Urinary bladder (tissue), 4 donors: Measurements from ENCODE around the gene BAX. TPM values are rescaled to one million over a fixed set of nuclear protein-coding genes. Genes with fewer than 3 reads are reported as not detected.
A peak's percentile ranks its signal among the peaks of the same experiment; 100 is the strongest.

Source experiments
- DNase-seq: peaks from one replicate; pipeline ENCODE4 v3.0.0-alpha.2; 2015; ENCODE audit errors: extremely low spot score
- H3K27ac ChIP-seq: one replicate; pipeline ENCODE4 v1.5.1; 2013; ENCODE audit warnings: low read depth, mild to moderate bottlenecking, moderate library complexity
- H3K36me3 ChIP-seq: one replicate; pipeline ENCODE4 v1.6.1; 2013; ENCODE audit warnings: mild to moderate bottlenecking, moderate library complexity; ENCODE audit not compliant: insufficient read depth
- H3K4me1 ChIP-seq: one replicate; pipeline ENCODE4 v1.6.1; 2013; ENCODE audit warnings: mild to moderate bottlenecking, moderate library complexity; ENCODE audit not compliant: insufficient read depth
- H3K4me3 ChIP-seq: one replicate; pipeline ENCODE4 v1.5.1; 2013; ENCODE audit warnings: low read depth, low read length
- WGBS: extraction: QIAGEN DNeasy Blood & Tissue Kit; methylation state at CpG from one replicate; pipeline ENCODE4 v1.1.7; 2013; 5-methylcytosine and 5-hydroxymethylcytosine counted together
- polyA plus RNA-seq: library from polyadenylated mRNA; stranded (reverse); fragments of 200-250 nt; gene quantifications from one replicate; pipeline ENCODE4 v1.2.3, GENCODE V29; 2013
- total RNA-seq: library from RNA; depleted of rRNA; stranded (reverse); fragments of >200 nt; gene quantifications from one replicate; pipeline ENCODE4 v1.2.3, GENCODE V29; 2014
- donor health status: healthy with polysubstance abuse.
- donor health status: healthy.

Gene BAX
- total and polyA plus RNA-seq, 2 donors = 13.1 to 73.0 TPM

- Histone ChIP-seq H3K36me3 (no peaks in the 10 kb centered on the region), H3K4me3 (no peak overlapping the region), H3K27ac (peak overlapping the region; percentile 44), H3K4me1 (peaks cover 5% of the 10 kb centered on the region)
- 84% methylated on average over 12 of the region's 12 CpGs for WGBS
- DNase-seq = no peak
Observed at GRCh38 chr19:48961673-48962028, 7.0 kb downstream of the BAX start.

GRCh38 chr19:48962029-48962848 lies 7.6 kb downstream of the BAX start:
- Histone ChIP-seq H3K4me3 (no peak overlapping the region), H3K36me3 (no peaks in the 10 kb centered on the region), H3K4me1 (peaks cover 5% of the 10 kb centered on the region), H3K27ac (peak overlapping the region; percentile 80)
- 64% methylated on average over 22 of the region's 22 CpGs for WGBS
- DNase-seq = no peak

DNA sequence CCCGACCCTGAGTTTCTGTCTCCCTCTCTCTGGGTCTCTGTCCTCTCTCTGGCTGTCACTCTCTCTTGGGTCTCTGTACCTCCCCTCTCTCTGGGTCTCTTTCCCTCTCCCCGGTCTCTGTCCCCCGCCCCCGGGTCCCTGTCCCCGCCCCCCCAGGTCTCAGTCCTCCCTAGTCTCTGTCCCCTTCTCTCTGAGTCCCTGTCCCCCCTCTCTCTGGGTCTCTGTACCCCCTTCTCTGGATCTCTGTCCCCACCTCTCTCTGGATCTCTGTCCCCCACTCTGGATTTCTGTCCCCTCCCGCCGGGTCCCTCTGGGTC lies 8.1 kb downstream of the BAX start:
- 62% methylated on average over 7 of the region's 7 CpGs for WGBS
- no peaks in the 10 kb centered on the region for H3K36me3 ChIP-seq
- H3K27ac ChIP-seq = peak overlapping the region; percentile 80
- H3K4me3 ChIP-seq = no peak overlapping the region
- no peak for DNase-seq
- peaks cover 5% of the 10 kb centered on the region for H3K4me1 ChIP-seq

DNA sequence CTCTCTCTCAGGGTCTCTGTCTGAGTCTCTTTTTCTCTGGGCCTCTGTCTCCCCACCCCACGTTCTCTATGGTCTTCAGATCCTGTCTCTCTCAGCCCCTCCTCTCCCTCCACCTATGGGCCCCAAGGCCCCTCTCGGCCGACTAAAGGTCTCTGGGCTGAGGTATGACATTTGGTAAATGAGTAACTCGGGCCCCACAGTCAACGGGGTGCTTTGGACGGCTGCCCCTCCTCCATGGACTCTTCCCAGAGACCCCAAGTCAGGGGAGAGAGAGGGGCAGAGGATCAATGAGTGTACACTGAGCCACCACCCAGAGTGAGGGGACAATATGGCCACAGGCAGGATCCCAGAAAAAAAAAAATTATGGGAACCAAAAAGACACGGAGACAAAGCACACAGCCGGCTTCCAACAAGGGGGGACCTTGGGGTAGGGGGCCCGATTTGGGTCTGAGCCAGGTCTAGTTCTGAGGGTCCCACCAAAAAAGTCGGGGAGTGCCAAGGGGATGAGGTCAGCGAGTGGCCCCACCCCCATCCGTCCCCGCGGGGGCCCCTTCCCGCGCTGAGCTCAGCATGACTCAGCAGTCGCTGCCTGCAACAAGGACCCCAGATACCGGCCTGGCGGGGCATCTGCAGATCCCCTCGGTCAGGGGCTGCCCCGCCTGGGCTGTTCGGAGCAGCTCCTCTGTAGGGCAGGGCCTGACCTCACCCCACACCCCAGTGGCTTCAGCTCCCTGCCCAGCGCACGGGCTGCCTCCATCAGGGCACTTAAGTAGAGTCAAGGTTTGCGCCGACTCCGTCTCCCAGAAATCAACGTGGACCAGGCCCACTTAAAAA lies 8.9 kb downstream of the BAX start:
- DNase-seq = no peak
- peak overlapping the region; percentile 68 for H3K27ac ChIP-seq

GRCh38 chr19:48964205-48965039 lies 9.7 kb downstream of the BAX start:
- no peak for DNase-seq
- 15% methylated on average over 19 of the region's 19 CpGs for WGBS
- Histone ChIP-seq H3K4me1 (peaks cover 5% of the 10 kb centered on the region), H3K27ac (peak overlapping the region; percentile 90), H3K4me3 (peak overlapping the region; percentile 31), H3K36me3 (no peaks in the 10 kb centered on the region)

More for the DNA sequence above, 8.9 kb downstream of the BAX start:
- H3K4me3 ChIP-seq = peak overlapping the region; percentile 17
- no peaks in the 10 kb centered on the region for H3K36me3 ChIP-seq
- peaks cover 5% of the 10 kb centered on the region for H3K4me1 ChIP-seq
- 7% methylated on average over 28 of the region's 28 CpGs for WGBS

GRCh38 chr19:48965040-48965805 lies 10.5 kb downstream of the BAX start, which contains the start of gene FTL:
FTL (plus strand) TSS chr19:48965309; CDS start chr19:48965508, 199 bp downstream.
- WGBS = under 1% methylated on average over 52 of the region's 52 CpGs
- peak; percentile 86 for DNase-seq
- Histone ChIP-seq H3K4me1 (peaks cover 5% of the 10 kb centered on the region), H3K27ac (peak within 1 kb of the TSS; percentile 90), H3K36me3 (peaks cover 3% of the 10 kb centered on the region), H3K4me3 (peak within 1 kb of the TSS; percentile 65)

DNA sequence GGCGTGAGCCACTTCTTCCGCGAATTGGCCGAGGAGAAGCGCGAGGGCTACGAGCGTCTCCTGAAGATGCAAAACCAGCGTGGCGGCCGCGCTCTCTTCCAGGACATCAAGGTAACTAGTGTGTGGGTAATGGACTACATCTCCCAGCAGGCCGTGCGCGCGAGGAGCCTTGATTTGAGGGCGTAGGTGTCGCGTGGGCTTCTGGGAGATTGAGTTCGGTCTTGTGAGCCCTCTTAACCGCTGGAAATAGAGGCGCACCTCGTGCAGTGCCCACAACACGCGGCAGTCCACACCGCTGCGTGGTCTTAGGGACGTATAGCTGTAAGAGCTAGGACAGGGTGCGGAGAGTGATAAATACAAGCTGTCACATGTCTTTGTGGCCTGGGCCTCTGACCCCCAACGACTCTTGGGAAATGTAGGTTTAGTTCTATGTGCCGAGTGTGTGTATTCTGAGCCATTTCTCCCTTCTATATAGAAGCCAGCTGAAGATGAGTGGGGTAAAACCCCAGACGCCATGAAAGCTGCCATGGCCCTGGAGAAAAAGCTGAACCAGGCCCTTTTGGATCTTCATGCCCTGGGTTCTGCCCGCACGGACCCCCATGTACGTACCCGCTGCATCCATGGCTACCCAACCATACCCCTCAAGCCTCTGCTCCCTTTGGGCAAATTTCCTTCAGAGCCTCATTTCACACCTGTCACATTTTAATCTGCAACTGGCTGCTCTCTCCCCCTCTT lies 11.3 kb downstream of the BAX start:
- 10% methylated on average over 36 of the region's 36 CpGs for WGBS
- Histone ChIP-seq H3K4me3 (peak overlapping the region; percentile 65), H3K27ac (peak overlapping the region; percentile 84), H3K4me1 (peaks cover 5% of the 10 kb centered on the region), H3K36me3 (peaks cover 3% of the 10 kb centered on the region)
- DNase-seq = peak; percentile 86

DNA sequence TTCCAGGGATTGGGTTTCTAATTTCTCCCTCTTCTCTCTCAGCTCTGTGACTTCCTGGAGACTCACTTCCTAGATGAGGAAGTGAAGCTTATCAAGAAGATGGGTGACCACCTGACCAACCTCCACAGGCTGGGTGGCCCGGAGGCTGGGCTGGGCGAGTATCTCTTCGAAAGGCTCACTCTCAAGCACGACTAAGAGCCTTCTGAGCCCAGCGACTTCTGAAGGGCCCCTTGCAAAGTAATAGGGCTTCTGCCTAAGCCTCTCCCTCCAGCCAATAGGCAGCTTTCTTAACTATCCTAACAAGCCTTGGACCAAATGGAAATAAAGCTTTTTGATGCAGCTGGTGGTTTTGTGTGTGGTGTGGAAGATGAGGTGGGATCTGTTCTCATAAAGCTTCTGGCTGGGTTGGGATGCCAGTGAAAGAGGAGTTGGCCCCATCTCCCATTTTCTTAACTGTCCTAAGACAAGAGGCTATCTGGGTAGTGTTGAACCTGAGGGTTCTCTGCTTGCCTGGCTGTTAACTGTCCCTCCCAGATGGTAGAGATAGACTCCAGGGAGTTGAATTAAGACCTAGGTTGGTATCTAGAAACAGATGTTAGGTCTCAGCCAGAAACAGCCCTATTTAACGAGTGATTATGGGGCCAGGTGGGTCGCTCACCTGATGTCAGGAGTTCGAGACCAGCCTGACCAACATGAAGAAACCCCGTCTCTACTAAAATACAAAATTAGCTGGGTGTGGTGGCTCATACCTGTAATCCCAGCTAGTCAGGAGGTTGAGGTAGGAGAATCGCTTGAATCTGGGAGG lies 12.1 kb downstream of the BAX start:
- H3K4me1 ChIP-seq = peaks cover 5% of the 10 kb centered on the region

DNA sequence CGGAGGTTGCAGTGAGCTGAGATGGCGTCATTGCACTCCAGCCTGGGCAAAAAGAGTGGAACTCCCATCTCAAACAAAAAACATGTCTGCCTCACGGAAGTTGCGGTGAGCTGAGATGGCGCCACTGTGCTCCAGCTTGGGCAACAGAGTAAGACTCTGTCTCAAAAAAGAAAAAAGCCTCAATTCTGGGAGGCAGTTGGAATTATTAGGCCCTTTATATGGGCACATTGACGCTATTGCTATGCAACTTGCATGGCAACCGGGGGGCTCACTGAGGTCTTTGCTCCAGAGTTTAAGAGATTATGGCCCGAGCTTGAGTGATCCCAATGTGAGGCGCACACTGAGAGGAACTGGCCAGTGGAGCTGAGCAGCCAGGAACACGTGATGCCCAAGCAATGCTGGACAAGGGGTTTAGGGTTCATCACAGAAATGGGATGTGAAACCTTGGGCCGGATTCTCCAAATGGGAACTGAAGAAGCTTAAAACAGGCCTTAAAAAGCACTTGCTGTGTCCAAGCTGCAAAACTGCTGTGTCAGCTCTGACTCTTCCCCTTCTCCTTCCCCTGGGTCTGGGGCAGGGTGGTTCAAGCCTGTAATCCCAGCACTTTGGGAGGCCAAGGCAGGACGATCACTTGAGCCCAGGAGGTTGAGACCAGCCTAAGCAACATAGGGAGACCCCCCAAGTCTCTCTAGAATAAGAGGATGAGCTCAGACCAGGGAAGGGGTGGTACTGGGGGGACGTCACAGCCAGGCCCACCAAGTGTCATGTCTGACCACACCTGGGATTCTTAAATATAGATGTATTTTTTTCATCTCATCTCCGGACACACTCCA lies 12.9 kb downstream of the BAX start:
- WGBS = 73% methylated on average over 14 of the region's 14 CpGs
- Histone ChIP-seq H3K27ac (no peak overlapping the region), H3K4me1 (peaks cover 4% of the 10 kb centered on the region), H3K36me3 (peaks cover 3% of the 10 kb centered on the region), H3K4me3 (no peak overlapping the region)
- no peak for DNase-seq

More for the DNA sequence above, 12.1 kb downstream of the BAX start:
- Histone ChIP-seq H3K36me3 (peaks cover 3% of the 10 kb centered on the region), H3K27ac (peak overlapping the region; percentile 55), H3K4me3 (peak overlapping the region; percentile 65)
- 79% methylated on average over 10 of the region's 10 CpGs for WGBS
- no peak for DNase-seq

- H3K4me1 ChIP-seq = peaks cover 2% of the 10 kb centered on the region
- H3K27ac ChIP-seq = no peak overlapping the region
- peaks cover 3% of the 10 kb centered on the region for H3K36me3 ChIP-seq
- WGBS = 49% methylated on average over 4 of the region's 4 CpGs
- no peak overlapping the region for H3K4me3 ChIP-seq
- DNase-seq = no peak
Observed at GRCh38 chr19:48968179-48968661, 13.5 kb downstream of the BAX start.

GRCh38 chr19:48968813-48969218 lies 14.1 kb downstream of the BAX start:
- Histone ChIP-seq H3K4me1 (no peaks in the 10 kb centered on the region), H3K27ac (no peak overlapping the region), H3K4me3 (no peak overlapping the region), H3K36me3 (peaks cover 3% of the 10 kb centered on the region)
- no peak for DNase-seq
- WGBS = 81% methylated on average over 15 of the region's 15 CpGs
